Ishikawa (cell line): ENCODE results near the gene RNF11.

Experiments
- EGR1 ChIP-seq: IDR thresholded peaks from 2 replicates; pipeline ENCODE4 v1.6.1; 2012
- EP300 ChIP-seq: IDR thresholded peaks from 2 replicates; pipeline ENCODE4 v1.6.1; 2012; ENCODE audit warnings: borderline replicate concordance
- RAD21 ChIP-seq: IDR thresholded peaks from 2 replicates; pipeline ENCODE4 v1.6.1; 2012; ENCODE audit warnings: low read depth
- TF ChIP-seq, protein P1 (sequence below): IDR thresholded peaks from 2 replicates; pipeline ENCODE4 v1.6.1; 2012; ENCODE audit warnings: low read depth, mild to moderate bottlenecking

DNA sequence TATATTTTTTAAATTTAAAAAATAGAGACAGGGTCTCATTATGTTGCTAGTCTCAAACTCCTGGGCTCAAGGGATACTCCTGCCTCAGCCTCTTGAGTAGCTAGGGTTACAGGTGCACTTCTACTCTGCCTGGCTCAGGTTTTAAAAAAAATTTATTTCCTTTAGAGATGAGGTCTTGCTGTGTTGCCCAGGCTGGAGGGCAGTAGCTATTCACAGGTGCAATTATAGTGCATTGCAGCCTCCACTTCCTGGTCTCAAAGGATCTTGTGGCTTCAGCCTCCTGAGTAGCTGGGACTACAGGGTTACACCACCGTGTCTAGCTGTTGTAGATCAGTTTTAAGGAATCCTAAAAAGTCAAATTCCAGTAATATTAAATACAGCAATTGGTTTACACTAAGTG is 5.0 kb downstream of the RNF11 start:
- TF ChIP-seq RAD21 (no peak), EGR1 (no peak), EP300 (no peak)
- TF ChIP-seq, protein P1, sequence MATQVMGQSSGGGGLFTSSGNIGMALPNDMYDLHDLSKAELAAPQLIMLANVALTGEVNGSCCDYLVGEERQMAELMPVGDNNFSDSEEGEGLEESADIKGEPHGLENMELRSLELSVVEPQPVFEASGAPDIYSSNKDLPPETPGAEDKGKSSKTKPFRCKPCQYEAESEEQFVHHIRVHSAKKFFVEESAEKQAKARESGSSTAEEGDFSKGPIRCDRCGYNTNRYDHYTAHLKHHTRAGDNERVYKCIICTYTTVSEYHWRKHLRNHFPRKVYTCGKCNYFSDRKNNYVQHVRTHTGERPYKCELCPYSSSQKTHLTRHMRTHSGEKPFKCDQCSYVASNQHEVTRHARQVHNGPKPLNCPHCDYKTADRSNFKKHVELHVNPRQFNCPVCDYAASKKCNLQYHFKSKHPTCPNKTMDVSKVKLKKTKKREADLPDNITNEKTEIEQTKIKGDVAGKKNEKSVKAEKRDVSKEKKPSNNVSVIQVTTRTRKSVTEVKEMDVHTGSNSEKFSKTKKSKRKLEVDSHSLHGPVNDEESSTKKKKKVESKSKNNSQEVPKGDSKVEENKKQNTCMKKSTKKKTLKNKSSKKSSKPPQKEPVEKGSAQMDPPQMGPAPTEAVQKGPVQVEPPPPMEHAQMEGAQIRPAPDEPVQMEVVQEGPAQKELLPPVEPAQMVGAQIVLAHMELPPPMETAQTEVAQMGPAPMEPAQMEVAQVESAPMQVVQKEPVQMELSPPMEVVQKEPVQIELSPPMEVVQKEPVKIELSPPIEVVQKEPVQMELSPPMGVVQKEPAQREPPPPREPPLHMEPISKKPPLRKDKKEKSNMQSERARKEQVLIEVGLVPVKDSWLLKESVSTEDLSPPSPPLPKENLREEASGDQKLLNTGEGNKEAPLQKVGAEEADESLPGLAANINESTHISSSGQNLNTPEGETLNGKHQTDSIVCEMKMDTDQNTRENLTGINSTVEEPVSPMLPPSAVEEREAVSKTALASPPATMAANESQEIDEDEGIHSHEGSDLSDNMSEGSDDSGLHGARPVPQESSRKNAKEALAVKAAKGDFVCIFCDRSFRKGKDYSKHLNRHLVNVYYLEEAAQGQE: no peak
